ENCODE measurements around the gene GRIK4. TPM values are rescaled to one million over a fixed set of nuclear protein-coding genes. Genes with fewer than 3 reads are reported as not detected.

GRIK4 gene
- total and polyA plus RNA-seq, 9 of the 15 experiments (the other 6 are each of a cell fraction or from before 2014, with no cell fraction given) = not detected

DNA sequence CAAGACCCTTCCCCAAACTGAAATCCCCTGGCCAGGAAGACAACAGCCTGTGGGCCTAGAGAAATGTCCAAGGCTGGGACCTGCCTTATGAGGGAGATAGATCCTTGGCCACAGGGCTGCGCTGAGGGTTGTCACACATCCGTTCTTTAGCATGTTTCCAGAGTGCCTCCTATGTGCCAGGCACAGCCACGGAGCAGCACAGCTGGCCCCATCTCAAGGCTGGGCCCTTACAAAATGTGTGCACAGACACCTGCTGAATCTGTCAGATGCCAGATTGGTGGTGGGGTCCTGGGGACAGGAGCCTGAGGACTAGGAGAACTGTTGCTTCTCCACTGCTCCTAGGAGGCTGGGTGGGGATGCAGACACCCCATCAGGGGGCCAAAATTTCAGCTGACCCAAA, 11.2 kb downstream of the GRIK4 start (continued):
- TF ChIP-seq, protein P1, sequence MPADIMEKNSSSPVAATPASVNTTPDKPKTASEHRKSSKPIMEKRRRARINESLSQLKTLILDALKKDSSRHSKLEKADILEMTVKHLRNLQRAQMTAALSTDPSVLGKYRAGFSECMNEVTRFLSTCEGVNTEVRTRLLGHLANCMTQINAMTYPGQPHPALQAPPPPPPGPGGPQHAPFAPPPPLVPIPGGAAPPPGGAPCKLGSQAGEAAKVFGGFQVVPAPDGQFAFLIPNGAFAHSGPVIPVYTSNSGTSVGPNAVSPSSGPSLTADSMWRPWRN (IDR thresholded peaks at IDR 0.05; ENCODE audit: low read depth) = no peak

DNA sequence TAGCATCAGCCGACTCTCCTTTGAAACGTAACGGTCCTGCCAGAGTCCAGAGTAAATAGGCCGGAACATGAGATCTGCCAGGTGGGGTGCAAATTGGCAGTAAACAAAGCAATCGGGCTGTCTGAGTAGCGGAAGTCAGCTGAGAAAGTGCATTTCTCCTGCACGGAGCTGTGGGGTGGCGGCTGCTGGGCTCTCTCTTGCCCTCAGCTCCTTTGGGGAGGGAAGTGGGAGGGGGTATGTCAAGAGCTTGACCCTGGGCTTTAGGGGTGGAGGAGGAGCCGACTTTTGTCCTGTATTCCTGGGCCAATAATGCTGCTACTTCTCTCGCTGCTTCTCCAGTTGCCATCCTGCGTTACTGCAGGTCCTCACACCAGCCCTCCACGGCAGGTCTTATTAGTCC, 11.6 kb downstream of the GRIK4 start:
- FAIRE-seq (no peak), ATAC-seq (no peak), DNase-seq (ENCODE audit: extremely low read depth in 1 of 4, low spot score in 3 of 4) (no peak)
- Histone ChIP-seq H3K9me1 (ENCODE audit: control insufficient read depth, insufficient read depth, low read length) (no peaks in the 10 kb centered on the region), H3K36me3 (ENCODE audit: control insufficient read depth, insufficient read depth, low read length) (no peaks in the 10 kb centered on the region), H2AFZ (ENCODE audit: low read depth, low read length) (no peak overlapping the region), H3K27ac (ENCODE audit: extremely low read depth, low read depth, low read length) (no peak overlapping the region), H3K4me1 (replicated peaks in 1 of 2; ENCODE audit: control insufficient read depth in 2 of 2, insufficient read depth in 2 of 2, low read length in 2 of 2) (no peaks in the 10 kb centered on the region), H3K9me3 (replicated peaks; ENCODE audit: control insufficient read depth, insufficient read depth, low read depth, low read length) (no peaks in the 10 kb centered on the region), H3K9ac (ENCODE audit: insufficient read depth in 1 of 2, low read depth in 2 of 2, low read length in 2 of 2) (no peak overlapping the region), H3K79me2 (ENCODE audit: control insufficient read depth, insufficient read depth, low read length) (no peaks in the 10 kb centered on the region), H4K20me1 (replicated peaks; ENCODE audit: control insufficient read depth, insufficient read depth, low read length) (peaks cover 19% of the 10 kb centered on the region), H3K4me3 (no peak overlapping the region), H3K4me2 (ENCODE audit: insufficient read depth, low read length) (no peak overlapping the region), H3K27me3 (ENCODE audit: control insufficient read depth in 2 of 2, insufficient read depth in 2 of 2, low read length in 2 of 2) (peaks cover 40 to 88% of the 10 kb centered on the region in 2 experiments; a peak in 4 of 5 replicates)
- intact Hi-C loops (cut with micrococcal nuclease) = no loop called here
- CTCF ChIA-PET (ENCODE audit: low intra/inter-chr PET ratio) = no interaction called here
- 2% methylated on average over 12 of the region's 12 CpGs for WGBS (ENCODE audit: insufficient coverage, low coverage, missing lambda C conversion rate)
- in situ Hi-C loops (cut with MboI) = loop anchor here (5.0 to 10.0 kb wide), 2 partner anchors 164 to 1072 kb away; no protein-coding TSS in a partner anchor
- POLR2A ChIA-PET = interaction anchor here (0.5 kb wide), 1 partner anchor 29 kb away, joined by 3 read pairs; no protein-coding TSS in a partner anchor
- no TSS peak for BruUV-seq (replicated peaks)
- TF ChIP-seq, protein P2, sequence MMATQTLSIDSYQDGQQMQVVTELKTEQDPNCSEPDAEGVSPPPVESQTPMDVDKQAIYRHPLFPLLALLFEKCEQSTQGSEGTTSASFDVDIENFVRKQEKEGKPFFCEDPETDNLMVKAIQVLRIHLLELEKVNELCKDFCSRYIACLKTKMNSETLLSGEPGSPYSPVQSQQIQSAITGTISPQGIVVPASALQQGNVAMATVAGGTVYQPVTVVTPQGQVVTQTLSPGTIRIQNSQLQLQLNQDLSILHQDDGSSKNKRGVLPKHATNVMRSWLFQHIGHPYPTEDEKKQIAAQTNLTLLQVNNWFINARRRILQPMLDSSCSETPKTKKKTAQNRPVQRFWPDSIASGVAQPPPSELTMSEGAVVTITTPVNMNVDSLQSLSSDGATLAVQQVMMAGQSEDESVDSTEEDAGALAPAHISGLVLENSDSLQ (IDR thresholded peaks at IDR 0.05) = no peak
- TF ChIP-seq CHD4 (IDR thresholded peaks at IDR 0.05; ENCODE audit: insufficient read depth, insufficient replicate concordance, low read depth, low read length, poor library complexity, severe bottlenecking) (no peak), FOSL1 (tag; conservative IDR thresholded peaks at IDR 0.05) (no peak), CBX2 (IDR thresholded peaks at IDR 0.05; ENCODE audit: insufficient read depth, low read length, poor library complexity, severe bottlenecking) (no peak), MAFK (IDR thresholded peaks at IDR 0.05; ENCODE audit: low read length) (no peak), MIER1 (IDR thresholded peaks at IDR 0.05; ENCODE audit: low read depth) (no peak), ARID2 (IDR thresholded peaks at IDR 0.05) (no peak), BCL6 (CRISPR knock-in tag; IDR thresholded peaks at IDR 0.05) (no peak), ZNF75A (CRISPR knock-in tag; IDR thresholded peaks at IDR 0.05) (no peak), TOE1 (IDR thresholded peaks at IDR 0.05; ENCODE audit: borderline replicate concordance) (no peak), TOE1 (CRISPR knock-in tag; IDR thresholded peaks at IDR 0.05; ENCODE audit: borderline replicate concordance, low read depth) (no peak), SNRNP70 (optimal IDR thresholded peaks at IDR 0.05; ENCODE audit: low read depth, low read length) (no peak)
- TF ChIP-seq, protein P3, sequence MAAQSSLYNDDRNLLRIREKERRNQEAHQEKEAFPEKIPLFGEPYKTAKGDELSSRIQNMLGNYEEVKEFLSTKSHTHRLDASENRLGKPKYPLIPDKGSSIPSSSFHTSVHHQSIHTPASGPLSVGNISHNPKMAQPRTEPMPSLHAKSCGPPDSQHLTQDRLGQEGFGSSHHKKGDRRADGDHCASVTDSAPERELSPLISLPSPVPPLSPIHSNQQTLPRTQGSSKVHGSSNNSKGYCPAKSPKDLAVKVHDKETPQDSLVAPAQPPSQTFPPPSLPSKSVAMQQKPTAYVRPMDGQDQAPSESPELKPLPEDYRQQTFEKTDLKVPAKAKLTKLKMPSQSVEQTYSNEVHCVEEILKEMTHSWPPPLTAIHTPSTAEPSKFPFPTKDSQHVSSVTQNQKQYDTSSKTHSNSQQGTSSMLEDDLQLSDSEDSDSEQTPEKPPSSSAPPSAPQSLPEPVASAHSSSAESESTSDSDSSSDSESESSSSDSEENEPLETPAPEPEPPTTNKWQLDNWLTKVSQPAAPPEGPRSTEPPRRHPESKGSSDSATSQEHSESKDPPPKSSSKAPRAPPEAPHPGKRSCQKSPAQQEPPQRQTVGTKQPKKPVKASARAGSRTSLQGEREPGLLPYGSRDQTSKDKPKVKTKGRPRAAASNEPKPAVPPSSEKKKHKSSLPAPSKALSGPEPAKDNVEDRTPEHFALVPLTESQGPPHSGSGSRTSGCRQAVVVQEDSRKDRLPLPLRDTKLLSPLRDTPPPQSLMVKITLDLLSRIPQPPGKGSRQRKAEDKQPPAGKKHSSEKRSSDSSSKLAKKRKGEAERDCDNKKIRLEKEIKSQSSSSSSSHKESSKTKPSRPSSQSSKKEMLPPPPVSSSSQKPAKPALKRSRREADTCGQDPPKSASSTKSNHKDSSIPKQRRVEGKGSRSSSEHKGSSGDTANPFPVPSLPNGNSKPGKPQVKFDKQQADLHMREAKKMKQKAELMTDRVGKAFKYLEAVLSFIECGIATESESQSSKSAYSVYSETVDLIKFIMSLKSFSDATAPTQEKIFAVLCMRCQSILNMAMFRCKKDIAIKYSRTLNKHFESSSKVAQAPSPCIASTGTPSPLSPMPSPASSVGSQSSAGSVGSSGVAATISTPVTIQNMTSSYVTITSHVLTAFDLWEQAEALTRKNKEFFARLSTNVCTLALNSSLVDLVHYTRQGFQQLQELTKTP (IDR thresholded peaks at IDR 0.05; ENCODE audit: low read depth in 1 of 2, partially characterized antibody in 2 of 2) = no peak
- TF ChIP-seq, protein P4, sequence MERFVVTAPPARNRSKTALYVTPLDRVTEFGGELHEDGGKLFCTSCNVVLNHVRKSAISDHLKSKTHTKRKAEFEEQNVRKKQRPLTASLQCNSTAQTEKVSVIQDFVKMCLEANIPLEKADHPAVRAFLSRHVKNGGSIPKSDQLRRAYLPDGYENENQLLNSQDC (CRISPR knock-in tag; IDR thresholded peaks at IDR 0.05) = no peak

Measured in K562 (cell line).